GM13976 (cell line): Measurements from ENCODE around the gene SEMA5B.

Experiments used
- DNase-seq: peaks from one replicate; pipeline ENCODE4 v3.0.0; 2012; ENCODE audit warnings: low spot score
- in situ Hi-C: fragments of 300-500 bp; cut with MboI; formaldehyde crosslinking; loops from one replicate; pipeline ENCODE4 v1.12.0; 2022; ENCODE audit warnings: low sequenced_read_pairs, mixed read lengths, inconsistent platforms; ENCODE audit not compliant: unreplicated experiment
- TF ChIP-seq, protein P1 (sequence below): IDR thresholded peaks from 2 replicates; pipeline ENCODE4 v1.5.1; 2012; ENCODE audit warnings: borderline replicate concordance, mild to moderate bottlenecking; ENCODE audit not compliant: insufficient read depth; ENCODE audit errors: extremely low read depth, missing control alignments, control extremely low read depth

SEMA5B gene

DNA sequence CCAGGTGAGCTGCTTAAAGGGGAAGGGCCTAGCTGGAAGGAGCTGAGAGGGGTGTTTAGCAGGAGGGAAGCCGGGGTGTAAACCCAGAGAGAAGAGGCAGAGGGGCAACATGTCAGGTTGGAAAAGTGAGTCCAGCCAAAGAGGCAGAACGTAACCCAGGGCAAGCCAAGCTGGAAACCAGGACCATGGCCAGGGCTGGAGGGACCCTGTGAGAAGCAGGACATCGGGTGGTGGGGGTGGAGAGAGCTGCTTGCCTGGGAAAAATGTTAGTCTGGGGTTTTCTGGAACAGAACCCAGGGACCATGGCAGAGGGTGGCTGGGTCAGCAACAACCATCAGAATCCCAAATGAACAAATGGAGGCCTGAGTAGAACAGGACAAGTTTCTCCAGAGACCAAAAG is 32.6 kb downstream of the SEMA5B start:
- TF ChIP-seq, protein P1, sequence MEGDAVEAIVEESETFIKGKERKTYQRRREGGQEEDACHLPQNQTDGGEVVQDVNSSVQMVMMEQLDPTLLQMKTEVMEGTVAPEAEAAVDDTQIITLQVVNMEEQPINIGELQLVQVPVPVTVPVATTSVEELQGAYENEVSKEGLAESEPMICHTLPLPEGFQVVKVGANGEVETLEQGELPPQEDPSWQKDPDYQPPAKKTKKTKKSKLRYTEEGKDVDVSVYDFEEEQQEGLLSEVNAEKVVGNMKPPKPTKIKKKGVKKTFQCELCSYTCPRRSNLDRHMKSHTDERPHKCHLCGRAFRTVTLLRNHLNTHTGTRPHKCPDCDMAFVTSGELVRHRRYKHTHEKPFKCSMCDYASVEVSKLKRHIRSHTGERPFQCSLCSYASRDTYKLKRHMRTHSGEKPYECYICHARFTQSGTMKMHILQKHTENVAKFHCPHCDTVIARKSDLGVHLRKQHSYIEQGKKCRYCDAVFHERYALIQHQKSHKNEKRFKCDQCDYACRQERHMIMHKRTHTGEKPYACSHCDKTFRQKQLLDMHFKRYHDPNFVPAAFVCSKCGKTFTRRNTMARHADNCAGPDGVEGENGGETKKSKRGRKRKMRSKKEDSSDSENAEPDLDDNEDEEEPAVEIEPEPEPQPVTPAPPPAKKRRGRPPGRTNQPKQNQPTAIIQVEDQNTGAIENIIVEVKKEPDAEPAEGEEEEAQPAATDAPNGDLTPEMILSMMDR, result no peak
- in situ Hi-C loops, result no loop called here
- no peak for DNase-seq

DNA sequence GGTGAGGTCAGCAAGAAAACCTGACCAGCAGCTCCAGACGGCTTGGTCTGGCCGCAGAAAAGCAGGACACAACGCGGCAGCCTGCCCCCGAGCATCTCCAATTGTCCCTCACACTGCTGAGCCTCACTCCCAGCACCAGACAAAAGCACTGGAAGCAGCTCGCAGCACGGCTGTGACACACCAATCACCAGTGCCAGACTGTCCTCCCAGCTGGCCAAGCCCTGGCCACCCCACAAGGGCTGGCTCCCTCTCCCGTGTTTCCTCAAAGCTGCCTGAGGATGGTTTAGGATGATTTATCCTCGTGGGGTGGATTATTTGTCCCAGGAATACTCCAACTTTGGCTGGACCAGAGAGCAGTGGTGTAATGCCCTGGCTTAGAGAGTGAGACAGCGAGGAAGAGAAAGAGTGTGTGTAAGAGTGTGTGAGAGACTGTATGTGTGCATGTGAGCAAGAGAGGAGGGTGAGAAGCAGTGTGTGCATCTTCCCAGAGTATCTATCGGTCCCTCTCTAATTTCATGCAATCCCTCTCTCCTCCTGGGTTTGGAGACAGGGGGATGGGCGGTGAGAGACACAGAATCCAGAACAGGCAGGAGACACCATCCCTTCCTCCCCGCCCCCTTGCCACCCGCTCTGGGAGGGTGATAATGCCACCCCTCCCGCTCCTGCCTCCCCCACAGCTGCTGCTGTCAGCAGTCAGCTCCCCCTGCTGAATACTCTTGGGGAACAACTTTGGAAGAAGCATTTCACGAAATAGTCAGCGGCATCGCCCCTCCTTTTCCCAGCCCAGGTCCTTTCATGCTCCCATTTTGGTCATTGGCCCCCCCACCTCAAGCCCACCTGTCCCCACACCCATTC is 34.2 kb downstream of the SEMA5B start:
- TF ChIP-seq, protein P1, result no peak
- in situ Hi-C loops, result no loop called here
- no peak for DNase-seq

DNA sequence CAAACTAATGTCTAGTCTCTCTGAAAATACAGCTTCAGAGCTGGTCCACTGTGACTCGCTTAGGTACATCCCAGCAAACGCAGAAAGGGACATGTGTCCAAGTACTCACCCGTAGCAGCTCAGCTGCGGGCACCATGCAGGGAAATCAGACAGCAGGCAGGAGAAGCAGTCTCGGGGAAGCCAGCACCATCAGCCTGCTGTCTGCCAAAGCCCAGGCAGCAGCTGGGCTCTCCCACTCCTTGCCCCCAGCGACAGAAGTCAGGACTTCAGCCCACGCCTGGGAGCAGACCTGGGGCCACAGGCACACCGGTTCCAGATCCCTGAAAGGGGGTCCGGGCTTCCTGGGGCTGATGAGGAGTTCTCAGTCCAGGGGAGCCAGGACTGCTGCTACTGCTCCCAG is 34.9 kb downstream of the SEMA5B start:
- DNase-seq, result no peak
- in situ Hi-C loops, result no loop called here
- TF ChIP-seq, protein P1, result no peak

DNA sequence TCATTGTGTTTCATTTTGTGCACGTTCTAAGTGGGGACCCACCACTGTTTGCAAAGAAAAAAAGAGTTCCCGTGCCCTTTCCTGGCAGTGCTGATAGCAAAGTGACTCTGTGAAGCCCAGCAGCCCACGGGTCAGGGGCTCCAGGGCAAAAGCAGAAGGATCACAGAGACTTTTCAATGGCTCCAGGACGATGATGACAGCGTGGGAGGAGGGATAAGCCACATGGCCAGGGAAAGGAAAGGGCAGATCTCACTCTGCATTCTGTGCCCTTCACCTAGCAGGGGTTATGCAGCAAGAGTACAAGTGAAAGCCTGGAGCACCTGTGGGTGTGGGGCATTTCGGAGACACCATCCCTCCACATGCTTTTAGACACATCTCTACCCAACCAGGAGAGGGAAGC is 35.4 kb downstream of the SEMA5B start:
- in situ Hi-C loops, result no loop called here
- no peak for DNase-seq
- TF ChIP-seq, protein P1, result no peak

DNA sequence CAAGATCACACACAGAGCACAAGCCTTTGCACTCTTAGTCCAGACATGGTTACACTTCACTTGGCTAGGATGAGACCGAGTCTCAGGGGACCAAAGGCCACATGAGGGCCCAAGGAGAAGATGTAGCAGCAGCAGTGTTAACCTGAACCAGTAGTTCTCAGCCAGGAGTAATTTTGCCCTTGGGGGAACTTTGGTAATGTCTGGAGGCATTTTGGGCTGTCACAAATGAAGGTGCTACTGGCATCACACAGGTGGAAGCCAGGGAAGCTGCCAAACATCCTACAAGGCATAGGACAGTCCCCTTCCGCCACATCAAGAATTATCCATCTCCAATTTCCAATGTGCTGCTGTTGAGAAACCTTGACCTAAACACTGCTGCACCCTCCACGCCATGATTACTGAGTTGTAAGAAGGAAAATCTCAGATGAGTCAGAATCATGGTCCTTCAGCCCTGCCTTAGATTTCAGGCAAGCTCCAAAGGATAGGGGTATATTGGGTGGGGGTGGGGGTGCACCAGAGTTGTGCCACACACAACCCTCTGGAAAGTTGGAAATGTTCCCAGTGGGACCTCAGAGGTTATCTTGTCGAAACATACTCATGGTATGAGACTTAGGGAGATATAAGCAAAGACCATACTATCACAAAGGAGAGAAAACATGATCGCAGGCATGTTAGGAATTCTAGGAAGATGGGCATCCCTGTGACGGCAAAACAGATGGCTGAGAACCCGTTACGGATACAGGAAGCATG is 36.2 kb downstream of the SEMA5B start:
- in situ Hi-C loops, result no loop called here
- TF ChIP-seq, protein P1, result no peak
- no peak for DNase-seq

DNA sequence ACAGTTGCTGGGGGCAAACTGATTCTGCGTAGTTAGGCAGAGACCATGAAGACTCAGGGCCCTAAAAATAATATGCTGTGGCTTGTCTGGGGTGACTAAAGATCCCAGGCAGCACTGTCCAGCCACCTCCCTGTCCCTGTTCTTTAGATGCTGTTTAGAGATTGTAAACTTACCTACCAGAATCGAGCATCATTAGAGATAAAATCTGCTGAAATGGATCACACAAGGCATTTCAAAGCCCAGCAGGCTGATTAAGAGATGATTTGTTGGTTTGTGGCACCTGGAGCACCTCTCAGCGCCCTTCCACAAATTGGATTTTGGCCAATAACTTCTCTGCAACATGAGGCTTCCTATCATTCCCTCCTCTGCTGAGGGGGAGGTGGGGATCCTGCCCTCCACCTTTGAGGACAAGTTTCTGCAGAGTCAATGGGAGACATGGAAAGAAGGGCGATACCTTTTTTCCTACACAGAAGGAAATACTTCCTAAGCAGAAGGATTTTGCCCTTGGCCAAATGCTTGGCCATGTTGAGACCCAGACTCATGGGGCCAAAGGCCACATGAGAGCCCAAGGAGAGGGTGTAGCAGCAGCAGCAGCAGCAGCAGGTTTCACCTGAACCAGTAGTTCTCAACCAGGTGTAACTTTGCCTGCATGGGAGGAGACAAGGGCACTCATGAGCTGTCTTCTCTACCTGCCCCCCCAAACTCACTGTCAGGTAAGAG is 37.5 kb downstream of the SEMA5B start:
- TF ChIP-seq, protein P1, result no peak

More for the DNA sequence above, 37.5 kb downstream of the SEMA5B start:
- DNase-seq, result no peak
- in situ Hi-C loops, result no loop called here
